ENCODE data around the gene CALD1.

The CALD1 gene

DNA sequence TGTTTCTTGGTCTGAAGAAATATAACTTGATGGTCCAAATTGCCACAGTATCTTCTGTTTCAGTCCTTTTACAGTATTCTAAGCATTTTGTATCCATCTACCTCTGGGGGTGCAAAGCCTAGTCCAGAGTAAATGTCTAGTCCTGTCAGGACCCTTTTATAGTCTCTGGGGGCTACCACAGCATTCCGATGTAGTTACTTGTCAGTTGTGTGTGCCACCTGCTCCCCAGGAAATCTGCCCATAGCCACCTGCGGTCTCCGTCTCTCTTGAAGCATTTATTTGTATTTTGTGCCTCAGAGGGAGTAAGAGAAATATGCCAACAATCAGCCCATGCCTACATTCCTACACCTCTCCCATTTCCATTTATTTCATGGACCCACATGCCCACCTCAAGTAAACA is 219.7 kb downstream of the CALD1 start:
- no peak for DNase-seq (ENCODE audit: low read depth in 3 of 3)

DNA sequence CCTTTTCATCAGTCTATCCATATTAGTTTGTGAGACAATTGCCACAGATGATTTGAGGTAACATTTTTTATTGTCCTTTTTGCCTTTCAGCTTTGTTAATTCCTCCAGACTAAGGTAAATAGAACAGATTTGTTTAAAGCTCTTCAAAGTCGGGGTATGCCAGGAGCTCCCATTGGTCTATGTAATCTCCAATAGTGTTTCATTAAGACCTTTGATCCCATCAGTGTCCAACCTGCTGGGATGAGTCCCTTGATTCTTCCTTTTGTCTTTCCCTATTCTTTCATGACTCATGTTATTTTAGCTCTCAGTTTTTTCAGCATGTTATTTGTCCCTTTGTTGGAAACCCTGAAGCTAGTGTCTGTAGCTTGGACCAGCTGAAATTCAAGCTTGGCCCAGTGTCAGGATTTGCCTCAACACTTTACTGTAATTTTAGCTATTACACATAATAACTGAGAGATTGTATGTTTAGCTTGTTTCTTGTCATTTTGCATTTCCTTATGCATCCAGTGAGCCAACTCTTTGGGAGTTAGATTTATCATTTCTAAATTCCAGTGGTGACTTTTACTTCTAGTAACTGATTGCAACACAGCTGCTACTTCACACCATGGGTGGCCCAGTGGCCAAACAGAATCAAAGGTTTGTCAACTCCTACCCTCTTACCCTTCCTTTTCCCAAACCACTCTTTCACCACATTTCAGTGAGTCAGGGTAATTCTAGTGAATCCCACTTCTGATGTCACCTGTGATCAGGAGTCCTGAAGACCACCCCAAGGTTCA is 222.1 kb downstream of the CALD1 start:
- DNase-seq (ENCODE audit: low read depth in 3 of 3): no peak

DNA sequence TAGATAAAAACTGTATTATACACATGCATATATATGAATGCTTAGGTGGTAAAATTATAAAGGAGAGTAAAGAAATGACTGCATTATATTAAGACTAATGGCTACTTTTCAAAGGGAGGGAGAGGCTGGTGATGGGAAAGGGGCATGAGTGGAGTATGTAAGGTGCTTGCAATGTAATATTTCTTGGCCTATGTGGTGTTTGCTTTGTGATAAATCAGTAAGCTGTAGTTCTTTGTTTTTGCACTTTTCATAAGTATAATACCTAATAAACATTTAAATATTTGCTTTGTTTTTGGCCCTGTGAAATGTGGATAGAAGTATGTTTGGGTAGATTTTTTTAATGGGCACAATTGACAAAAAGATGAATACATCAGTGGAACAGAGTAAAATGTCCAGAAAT is 232.8 kb downstream of the CALD1 start:
- no peak for DNase-seq (ENCODE audit: low read depth in 3 of 3)

All from stimulated activated CD4-positive, alpha-beta T cell treated with anti-CD3 and anti-CD28 coated beads, TNF-alpha, amount 100 ng/mL, for 24 hours (primary cell).